NCI-H2196 (cell line): ENCODE data around the gene MAPK4.
"Not testable (repeated sequence)": the region's sequence is repeated elsewhere in the genome, so short reads cannot be mapped to it uniquely, and the experiment has no call there.

Experiments
- DNase-seq: peaks from one replicate; lab custom pipeline; 2025; ENCODE audit not compliant: unreplicated experiment; lab: John Stamatoyannopoulos, UW

Gene MAPK4

GRCh38 chr18:50749421-50749820 lies 189.5 kb downstream of the MAPK4 start:
- DNase-seq, result no peak

GRCh38 chr18:50749945-50750344 lies 190.1 kb downstream of the MAPK4 start:
- DNase-seq, result no peak

DNA sequence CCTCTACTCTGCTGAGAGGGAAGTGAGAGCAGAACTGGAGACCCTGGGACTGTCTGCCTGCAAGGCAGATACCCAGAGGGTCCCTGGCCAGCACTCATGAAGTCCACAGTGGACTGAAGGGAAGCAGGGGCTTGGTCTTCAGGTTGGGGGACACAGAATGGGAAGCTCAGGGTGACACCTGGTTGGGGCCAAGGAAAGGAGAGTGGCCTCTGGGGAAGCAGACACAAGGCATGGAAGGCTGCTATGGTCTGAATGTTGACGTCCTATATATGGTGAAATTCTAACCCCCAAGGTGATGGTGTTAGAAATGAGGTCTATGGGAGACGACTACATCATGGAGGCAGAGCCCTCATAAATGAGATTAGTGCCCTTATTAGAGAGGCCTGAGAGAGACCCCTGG lies 190.7 kb downstream of the MAPK4 start:
- DNase-seq, result no peak

DNA sequence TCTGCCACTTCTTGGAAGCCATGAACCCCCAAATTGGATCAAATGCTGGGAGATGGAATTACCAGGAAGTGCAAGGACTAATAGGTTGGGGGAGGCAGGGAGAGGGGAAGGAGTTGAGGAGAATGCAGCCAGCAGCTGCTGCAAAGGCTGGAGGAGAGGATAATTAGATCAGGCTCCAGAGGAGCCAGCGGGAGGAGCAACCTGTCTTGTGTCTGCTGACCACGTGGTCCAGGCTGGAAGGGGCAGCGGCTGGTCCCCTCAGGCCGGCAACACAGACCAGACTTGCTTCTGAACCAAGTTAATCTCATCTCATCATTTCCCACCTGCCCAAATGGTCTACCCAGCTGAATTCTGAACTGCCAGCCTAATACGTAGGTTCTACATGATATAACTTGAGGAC lies 191.6 kb downstream of the MAPK4 start:
- DNase-seq, result no peak

DNA sequence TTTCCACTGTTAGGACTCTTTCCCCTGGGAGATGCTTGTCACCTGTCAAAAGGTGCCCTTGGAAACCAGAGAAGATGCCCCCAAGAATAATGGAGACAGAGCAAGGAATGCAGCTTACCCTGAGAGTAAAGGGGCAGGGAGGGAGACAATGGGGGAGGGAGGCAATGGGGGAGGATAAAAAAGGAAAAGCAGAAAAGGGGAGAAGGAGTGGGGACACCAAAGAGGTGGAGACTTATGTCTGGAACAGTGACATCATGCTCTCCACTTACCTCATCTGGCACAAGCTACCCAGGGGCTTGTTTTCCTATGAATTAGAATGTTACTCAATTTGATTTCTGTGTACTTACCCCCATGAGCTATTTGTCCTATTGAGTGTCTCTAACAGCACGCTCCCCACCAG lies 192.1 kb downstream of the MAPK4 start:
- no peak for DNase-seq

- DNase-seq, result no peak
Observed at GRCh38 chr18:50753311-50753710, 193.4 kb downstream of the MAPK4 start.

DNA sequence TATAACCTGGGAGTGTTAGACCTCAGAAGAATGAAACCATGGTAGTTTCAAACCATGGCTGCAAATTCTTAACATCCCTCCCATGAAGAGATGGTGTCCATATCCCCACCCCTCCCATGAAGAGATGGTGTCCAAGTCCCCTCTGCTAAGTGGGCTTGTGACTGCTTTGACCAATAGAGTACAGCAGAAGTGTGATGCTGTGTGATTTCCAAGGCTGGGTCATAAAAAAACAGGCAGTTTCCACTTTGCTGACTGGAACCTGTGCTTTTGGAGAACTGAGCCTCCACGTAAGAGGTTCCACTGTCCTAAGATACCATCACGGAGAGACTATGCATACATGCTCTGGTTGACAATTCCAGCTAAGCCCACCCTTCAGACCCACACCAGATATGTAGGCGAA lies 194.4 kb downstream of the MAPK4 start:
- no peak for DNase-seq

DNA sequence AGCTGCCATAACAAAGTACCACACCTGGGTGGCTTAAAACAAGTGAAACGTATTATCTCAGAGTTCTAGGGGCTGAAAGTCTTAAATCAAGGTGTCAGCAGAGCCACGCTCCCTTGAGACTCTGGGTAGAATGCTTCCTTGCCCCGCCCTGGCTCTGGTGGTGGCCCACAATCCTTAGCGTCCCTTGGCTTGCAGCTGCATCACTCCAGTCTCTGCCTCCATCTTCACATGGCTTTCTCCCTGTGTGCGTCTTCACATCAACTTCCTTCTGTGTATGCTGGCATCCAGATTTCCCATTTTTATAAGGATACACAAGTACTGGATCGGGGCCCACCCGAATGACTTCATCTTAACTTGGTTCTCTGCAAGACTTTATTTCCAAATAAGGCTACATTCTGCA lies 197.5 kb downstream of the MAPK4 start:
- DNase-seq, result no peak

GRCh38 chr18:50769463-50769862 lies 209.6 kb downstream of the MAPK4 start:
- no peak for DNase-seq

DNA sequence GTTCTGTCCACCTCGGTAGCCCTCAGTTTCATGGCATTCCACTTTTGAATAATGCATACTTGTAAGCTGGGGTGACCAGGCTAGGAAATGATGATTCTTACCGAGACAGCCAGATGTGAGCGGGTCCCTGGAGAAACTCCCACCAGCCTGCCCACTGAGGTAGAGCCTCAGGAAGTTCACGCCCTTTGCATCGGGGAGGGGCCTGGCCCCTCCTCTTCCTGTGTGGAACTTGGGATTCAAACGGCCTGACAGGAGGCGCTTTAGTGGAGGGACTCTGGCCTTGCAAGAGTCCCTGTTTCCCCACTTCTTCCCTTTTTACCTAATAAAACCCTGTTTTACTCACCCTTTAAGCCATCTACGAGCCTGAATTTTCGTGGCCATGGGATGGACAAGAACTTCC lies 215.3 kb downstream of the MAPK4 start:
- no peak for DNase-seq

DNA sequence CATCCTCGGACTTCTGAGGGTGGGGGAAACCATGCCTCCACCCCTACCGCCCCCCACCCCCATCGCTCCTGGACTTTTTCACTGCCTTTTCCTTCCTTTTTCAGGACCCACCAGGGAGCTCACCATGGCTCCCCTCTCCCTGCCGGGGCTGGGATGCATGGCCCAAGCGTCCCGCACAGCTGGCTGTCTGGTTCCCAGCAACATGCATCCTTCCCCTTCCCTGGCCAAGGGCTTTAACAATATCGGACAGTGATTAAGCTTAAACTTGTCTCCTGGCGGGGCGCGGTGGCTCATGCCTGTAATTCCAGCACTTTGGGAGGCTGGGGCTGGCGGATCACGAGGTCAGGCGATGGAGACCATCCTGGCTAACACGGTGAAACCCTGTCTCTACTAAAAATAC lies 215.8 kb downstream of the MAPK4 start:
- DNase-seq, result no peak

- no peak for DNase-seq
Observed at GRCh38 chr18:50776383-50776782, 216.5 kb downstream of the MAPK4 start.

- not testable (repeated sequence) for DNase-seq
Observed at GRCh38 chr18:50779021-50779420, 219.1 kb downstream of the MAPK4 start.
